Stimulated activated CD4-positive, alpha-beta T cell treated with anti-CD3 and anti-CD28 coated beads, Interleukin-1b, Interleukin-23, amount 100 ng/mL, for 1 hour (primary cell): Measurements from ENCODE around the gene ATXN1.

Experiments
- DNase-seq, 2 donors: peaks; one replicate each; pipeline ENCODE4 v3.0.0-alpha.2; 2020; ENCODE audit warnings: low read depth in 2 of 2

ATXN1 gene

DNA sequence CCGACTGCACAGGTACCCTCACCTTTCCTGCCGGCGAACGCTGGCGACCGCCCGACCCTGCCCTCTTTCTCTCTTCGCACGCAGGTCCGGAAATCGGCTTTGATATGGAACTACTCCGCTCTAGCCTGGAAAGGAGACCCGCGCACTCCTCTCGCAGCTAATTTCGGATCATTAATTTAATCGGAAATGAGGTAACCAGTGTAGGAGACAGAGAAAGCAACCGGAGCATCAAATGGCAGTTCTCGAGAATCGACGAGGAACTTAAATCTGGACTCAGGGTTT is 949 bp upstream of the ATXN1 start:
- DNase-seq: no peak

DNA sequence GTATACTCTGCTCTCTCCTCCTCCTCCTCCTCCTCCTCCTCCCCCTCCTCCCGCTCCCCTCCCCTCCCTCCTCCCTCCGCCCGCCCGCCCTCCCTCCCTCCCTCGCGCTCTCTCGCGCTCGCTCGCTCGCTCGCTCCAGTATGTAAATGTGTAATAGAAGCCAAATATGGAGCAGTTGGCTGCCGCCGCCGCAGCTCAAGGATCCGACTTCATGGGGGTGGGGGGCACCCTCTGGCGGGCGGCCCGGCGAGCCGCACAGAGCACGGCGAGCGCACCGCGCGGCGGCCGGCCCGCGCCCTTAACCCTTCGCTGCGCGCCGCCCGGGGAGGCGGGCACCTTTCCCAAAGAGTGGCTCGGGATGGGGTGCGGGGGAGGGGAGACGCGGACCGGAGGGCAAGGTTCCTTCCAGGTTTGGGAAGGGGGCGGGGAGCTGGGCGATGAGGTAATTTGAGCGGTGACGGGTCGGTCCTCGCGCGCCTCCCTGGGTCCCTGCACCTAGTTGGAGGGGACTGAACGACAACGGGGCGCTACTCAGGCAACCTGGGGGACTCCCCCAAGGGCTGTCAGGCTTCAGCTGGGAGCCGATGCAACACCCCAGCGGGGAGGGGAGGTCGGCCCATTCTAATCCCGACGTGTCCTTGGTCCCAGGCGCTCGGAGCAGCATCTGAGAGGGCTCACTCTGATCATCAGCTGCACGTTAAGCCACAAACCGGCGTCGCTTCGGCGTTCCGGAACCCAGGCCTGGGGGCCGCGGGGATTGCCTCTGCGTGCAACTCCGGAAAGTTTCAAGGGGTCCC is 409 bp upstream of the ATXN1 start:
- peak; percentile 55 to 67 for DNase-seq

- DNase-seq: peak; percentile 45 to 52
Measured at GRCh38 chr6:16759646-16760515, 1.4 kb downstream of the ATXN1 start.

DNA sequence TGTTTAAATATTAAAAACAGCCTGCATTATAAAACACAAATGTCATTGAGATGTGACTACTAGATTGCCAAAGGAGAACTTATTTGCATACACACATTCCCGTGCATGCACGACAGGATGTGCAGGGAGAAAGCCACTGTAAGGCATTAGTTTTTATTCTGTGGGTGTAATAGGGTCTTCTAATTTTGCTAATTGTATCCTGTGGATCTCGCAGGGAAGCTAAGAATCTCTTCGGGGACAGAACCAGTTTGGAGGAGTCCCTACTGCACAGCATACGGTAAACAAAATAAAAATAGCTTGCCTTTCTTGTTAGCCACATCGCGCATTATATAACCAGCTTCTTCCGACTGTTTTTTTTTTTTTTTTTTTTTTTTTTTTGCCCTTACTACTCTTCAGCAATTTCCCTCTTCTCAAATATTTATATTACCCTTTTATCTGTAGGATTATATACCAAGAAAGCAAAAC is 2.0 kb downstream of the ATXN1 start:
- DNase-seq: no peak

GRCh38 chr6:16758163-16758975 is 2.9 kb downstream of the ATXN1 start:
- no peak for DNase-seq

GRCh38 chr6:16757332-16757731 is 3.9 kb downstream of the ATXN1 start:
- no peak for DNase-seq

- DNase-seq: no peak
Measured at GRCh38 chr6:16756660-16757255, 4.5 kb downstream of the ATXN1 start.

GRCh38 chr6:16755544-16755943 is 5.7 kb downstream of the ATXN1 start:
- no peak for DNase-seq

DNA sequence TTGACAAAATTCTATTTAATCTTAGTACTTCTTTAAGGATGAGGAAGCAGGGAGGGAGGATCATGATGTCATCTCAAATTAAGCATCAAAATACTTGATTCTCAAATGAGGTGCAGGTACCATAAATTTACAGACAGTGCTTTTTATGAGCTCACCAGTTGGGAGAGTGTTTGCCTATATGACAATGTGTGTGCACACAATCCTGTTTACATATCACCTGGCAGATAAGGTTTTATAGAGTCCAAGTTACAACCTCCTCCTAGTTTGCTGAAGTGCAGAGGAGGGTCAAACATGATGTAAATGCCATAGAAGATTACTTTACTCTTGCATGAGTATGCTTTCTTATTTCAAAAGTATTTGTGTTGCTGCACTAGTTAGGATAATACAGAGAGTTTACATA is 6.4 kb downstream of the ATXN1 start:
- no peak for DNase-seq

- DNase-seq: no peak
Measured at GRCh38 chr6:16754274-16754673, 7.0 kb downstream of the ATXN1 start.

DNA sequence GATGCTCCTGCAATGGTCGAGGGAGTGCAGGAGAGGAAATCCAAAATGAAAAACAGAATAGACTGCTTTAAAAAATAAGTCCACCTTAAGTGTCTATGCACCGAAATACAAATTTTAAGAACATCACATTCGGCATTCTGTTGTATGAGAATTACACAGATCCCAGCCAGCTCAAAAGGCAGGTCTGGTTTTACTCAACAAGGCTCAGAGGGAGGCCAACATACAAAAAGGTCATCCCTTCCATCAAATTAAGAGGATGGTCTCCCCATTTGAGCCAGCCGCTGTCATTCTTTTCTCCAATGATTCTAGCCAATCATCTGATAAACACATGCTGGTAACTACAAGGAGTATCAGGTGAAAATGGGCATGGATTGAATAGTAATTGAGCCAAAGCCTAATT is 7.9 kb downstream of the ATXN1 start:
- DNase-seq: no peak

- no peak for DNase-seq
Measured at GRCh38 chr6:16752206-16752866, 8.9 kb downstream of the ATXN1 start.

DNA sequence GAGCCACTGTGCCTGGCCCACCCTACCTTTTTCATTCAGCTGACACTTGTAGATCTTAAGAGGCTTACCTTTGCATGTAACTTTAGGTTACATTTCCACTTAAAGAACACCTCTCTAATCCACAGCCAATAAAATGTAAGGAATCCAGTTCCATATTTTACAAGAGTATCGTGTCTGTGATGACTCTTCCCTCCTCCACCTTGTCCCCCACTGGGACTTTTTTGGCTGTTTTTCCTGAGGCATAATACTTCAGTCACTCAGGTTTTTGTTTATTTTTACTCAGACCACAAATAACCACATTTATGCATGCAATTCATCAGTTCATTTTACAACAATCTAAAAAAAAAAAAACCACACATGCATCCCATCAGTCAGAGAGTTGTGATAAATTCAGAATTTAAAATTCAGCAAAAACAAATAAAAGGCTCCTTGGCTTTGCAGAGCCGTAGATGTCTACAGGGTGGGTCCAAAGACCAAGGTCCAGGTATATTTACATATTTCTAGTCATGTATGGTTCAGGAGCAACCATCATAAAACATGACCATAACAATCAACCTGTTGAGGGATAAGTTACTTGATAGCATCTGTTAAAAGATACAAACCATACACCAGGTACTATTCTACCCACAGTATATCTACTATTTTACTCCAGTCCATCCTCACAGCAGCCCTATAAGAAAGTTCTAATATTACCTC is 9.9 kb downstream of the ATXN1 start:
- no peak for DNase-seq

DNA sequence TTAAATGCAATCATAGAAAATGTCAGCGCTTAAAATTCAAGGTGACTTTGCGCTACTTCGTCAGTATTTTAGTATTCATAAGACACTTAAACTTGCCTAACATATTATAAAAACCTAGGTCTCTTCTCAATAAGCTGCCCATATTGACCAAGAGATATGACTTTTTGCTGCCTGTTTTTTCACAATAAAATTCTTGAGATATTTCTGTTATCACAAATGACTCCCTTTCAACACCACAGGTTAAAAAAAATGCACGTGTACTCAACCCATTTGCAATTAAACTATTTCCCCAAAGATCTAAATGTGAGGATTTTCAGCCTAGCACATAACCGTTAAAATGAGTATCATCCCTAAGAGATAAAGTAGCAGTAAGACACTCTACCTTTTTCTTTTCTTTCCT is 10.7 kb downstream of the ATXN1 start:
- DNase-seq: no peak

GRCh38 chr6:16749516-16750485 is 11.5 kb downstream of the ATXN1 start:
- DNase-seq: no peak

DNA sequence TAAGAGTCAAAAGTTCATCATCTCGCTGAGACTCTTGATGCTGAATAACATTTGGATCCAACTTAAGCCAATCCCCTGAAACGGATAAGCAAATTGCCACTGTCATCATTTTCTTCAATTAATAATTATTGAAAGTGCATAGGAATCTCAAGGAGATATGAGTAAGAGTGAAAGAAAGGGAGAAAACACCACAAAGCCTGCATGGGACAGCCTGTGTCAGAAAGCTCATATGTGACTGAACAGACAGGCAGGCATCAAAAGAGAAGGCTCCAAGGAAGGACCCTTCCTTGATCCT is 13.3 kb downstream of the ATXN1 start:
- DNase-seq: no peak

DNA sequence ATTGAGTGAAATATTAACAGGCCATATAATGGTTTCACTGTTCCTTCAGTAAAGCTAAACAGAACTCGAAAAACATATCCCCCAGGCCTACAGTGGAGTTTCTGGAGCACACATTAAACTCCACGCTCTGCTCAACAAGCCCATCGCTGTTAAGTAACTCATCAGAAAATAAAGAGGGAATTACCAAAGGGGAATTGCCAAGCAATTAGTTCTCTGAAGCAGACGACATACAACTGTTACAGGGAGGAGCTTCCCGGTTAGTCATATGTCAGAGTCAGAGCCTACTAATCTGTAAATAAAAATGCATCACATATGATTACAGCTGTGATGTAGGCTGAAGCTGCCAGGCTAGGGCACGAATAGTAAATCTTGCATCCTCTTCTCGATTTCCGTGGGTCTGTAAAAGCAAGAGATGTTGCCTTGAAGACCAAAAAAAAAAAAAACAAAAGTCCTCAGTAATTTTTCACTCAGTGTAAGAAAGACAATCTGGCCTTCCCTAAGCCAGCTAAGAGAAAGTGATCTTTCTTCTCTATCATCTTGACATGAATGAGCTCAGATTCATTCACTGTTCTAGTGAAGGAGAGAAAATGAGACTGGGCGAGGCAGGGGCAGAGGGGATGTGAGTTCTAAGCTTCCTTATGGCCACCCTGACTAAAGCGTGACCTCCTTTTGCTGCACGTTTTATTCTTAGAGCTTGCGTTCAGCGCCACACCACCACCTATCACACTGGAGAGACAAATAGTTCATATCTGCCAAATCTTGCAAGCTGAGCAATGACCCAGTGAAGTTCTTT is 13.8 kb downstream of the ATXN1 start:
- DNase-seq: no peak

DNA sequence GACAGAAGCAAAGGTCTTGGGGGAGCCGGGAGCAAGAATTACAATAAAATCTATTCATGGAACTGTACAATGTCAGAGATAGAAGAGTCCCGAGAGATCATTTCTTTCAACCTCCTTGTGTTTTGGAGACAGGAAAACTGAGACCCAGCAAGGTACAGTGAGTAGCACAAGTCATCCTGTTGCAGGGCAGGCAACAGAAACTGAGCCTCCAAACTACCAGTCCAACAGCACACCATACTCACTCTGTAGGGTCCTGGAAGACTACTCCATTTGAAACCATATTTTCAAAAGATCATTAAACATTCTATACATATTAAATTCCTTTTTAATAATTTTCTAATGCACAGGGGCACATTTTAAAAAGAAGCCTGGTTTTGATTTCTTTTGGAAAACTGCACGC is 14.4 kb downstream of the ATXN1 start:
- no peak for DNase-seq

DNA sequence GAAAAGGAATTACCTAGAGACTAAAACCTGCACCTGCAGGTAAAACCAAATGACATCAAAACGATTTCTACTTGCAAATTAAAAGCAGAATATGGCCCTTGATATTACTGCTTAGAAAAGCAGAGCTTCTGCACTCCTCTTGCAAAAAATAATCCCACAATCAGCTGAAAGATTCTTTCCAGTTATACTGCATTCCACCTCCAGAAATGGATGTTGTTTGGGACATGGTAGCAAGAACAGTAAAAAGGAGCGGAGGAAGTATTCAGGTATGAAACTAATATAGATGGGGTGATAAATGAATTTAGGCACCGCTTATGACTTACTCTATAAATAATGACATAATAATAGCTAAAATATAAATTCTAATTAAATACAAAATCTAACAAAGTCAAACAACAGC is 14.9 kb downstream of the ATXN1 start:
- DNase-seq: no peak
